HPDE6-E6E7 (cell line): ENCODE data around the gene DHRS3.
A peak's percentile ranks its signal among the peaks of the same experiment; 100 is the strongest.

ENCODE experiments used
- DNase-seq: peaks from one replicate; pipeline ENCODE4 v3.0.0; 2011; ENCODE audit warnings: missing footprints; ENCODE audit errors: extremely low spot score

Gene DHRS3

GRCh38 chr1:12554521-12555305 lies 63.3 kb downstream of the DHRS3 start:
- DNase-seq: no peak

- no peak for DNase-seq
These were observed 64.0 kb downstream of the DHRS3 start for GRCh38 chr1:12553963-12554362.

GRCh38 chr1:12552951-12553921 lies 64.8 kb downstream of the DHRS3 start:
- no peak for DNase-seq

- no peak for DNase-seq
These were observed 65.7 kb downstream of the DHRS3 start for GRCh38 chr1:12552111-12552888.

GRCh38 chr1:12551584-12551983 lies 66.4 kb downstream of the DHRS3 start:
- DNase-seq: no peak

- DNase-seq: peak; percentile 96
These were observed 68.3 kb downstream of the DHRS3 start for GRCh38 chr1:12549460-12550349.

GRCh38 chr1:12548973-12549459 lies 69.0 kb downstream of the DHRS3 start:
- no peak for DNase-seq

- no peak for DNase-seq
These were observed 69.6 kb downstream of the DHRS3 start for GRCh38 chr1:12548279-12548972.

- no peak for DNase-seq
These were observed 70.3 kb downstream of the DHRS3 start for GRCh38 chr1:12547586-12548225.

- no peak for DNase-seq
These were observed 71.0 kb downstream of the DHRS3 start for GRCh38 chr1:12546771-12547585.

GRCh38 chr1:12544992-12545391 lies 73.0 kb downstream of the DHRS3 start:
- no peak for DNase-seq

- DNase-seq: no peak
These were observed 73.7 kb downstream of the DHRS3 start for GRCh38 chr1:12544357-12544756.

GRCh38 chr1:12543740-12544154 lies 74.3 kb downstream of the DHRS3 start:
- DNase-seq: no peak

- no peak for DNase-seq
These were observed 75.1 kb downstream of the DHRS3 start for GRCh38 chr1:12542616-12543592.

- DNase-seq: no peak
These were observed 75.9 kb downstream of the DHRS3 start for GRCh38 chr1:12542138-12542465.

- DNase-seq: no peak
These were observed 76.5 kb downstream of the DHRS3 start for GRCh38 chr1:12541274-12542137.
